Liver (tissue), 9 donors: Measurements from ENCODE around the gene LHX2. TPM values are rescaled to one million over a fixed set of nuclear protein-coding genes. Genes with fewer than 3 reads are reported as not detected.

Experiments used
- DNase-seq: peaks from one replicate; pipeline ENCODE4 v3.0.0-alpha.2; 2017; ENCODE audit warnings: low spot score
- H3K27ac ChIP-seq, 2 donors: one replicate each; pipeline ENCODE4 v1.7.0; 2013; ENCODE audit warnings: inconsistent platforms in 2 of 2, low read length in 2 of 2, control low read depth in 1 of 2, low read depth in 1 of 2, mild to moderate bottlenecking in 1 of 2
- H3K27me3 ChIP-seq, 4 donors: one replicate each; pipeline versions ENCODE4 v1.6.1 to v1.7.0; 2013; ENCODE audit warnings: low read length in 3 of 4, inconsistent platforms in 1 of 4, mild to moderate bottlenecking in 1 of 4, moderate library complexity in 1 of 4; ENCODE audit not compliant: control insufficient read depth in 4 of 4, insufficient read depth in 4 of 4
- H3K36me3 ChIP-seq, 4 donors: one replicate each; pipeline versions ENCODE4 v1.6.1 to v1.7.0; 2013; ENCODE audit warnings: low read length in 3 of 4, mild to moderate bottlenecking in 3 of 4, low read depth in 1 of 4, moderate library complexity in 1 of 4; ENCODE audit not compliant: control insufficient read depth in 4 of 4, insufficient read depth in 3 of 4
- H3K4me1 ChIP-seq, 4 donors: one replicate each; pipeline versions ENCODE4 v1.6.1 to v1.7.0; 2013; ENCODE audit warnings: low read length in 3 of 4, mild to moderate bottlenecking in 3 of 4, moderate library complexity in 1 of 4; ENCODE audit not compliant: control insufficient read depth in 4 of 4, insufficient read depth in 4 of 4
- H3K4me3 ChIP-seq, 3 donors: one replicate each; pipeline versions ENCODE4 v1.6.1 to v1.7.0; 2013; ENCODE audit warnings: low read length in 3 of 3, control low read depth in 1 of 3, low read depth in 1 of 3, mild to moderate bottlenecking in 1 of 3
- H3K9ac ChIP-seq, 2 donors: one replicate each; pipeline ENCODE4 v1.7.0; 2013; ENCODE audit warnings: low read length in 2 of 2, mild to moderate bottlenecking in 2 of 2, moderate library complexity in 2 of 2, control low read depth in 1 of 2, low read depth in 1 of 2
- H3K9me3 ChIP-seq, 4 donors: one replicate each; pipeline versions ENCODE4 v1.6.1 to v1.7.0; 2013; ENCODE audit warnings: low read length in 3 of 4; ENCODE audit not compliant: control insufficient read depth in 4 of 4
- ATF3 ChIP-seq: IDR thresholded peaks from 2 replicates; pipeline ENCODE4 v1.6.1; 2016; ENCODE audit warnings: antibody characterized with exemption
- CTCF ChIP-seq: fragments of 150-350 bp; IDR thresholded peaks from 2 replicates; pipeline ENCODE4 v1.5.1; 2017; ENCODE audit warnings: improper control_type of control experiment, low read depth, low read length; ENCODE audit not compliant: missing input control
- EGR1 ChIP-seq, 2 donors: IDR thresholded peaks; 2 replicates each; pipeline ENCODE4 v1.6.1; 2016 to 2018; ENCODE audit warnings: antibody characterized with exemption in 2 of 2, low read depth in 2 of 2
- FOXA1 ChIP-seq: IDR thresholded peaks from 2 replicates; pipeline ENCODE4 v1.6.1; 2016; ENCODE audit warnings: antibody characterized with exemption
- FOXA2 ChIP-seq: IDR thresholded peaks from 2 replicates; pipeline ENCODE4 v1.6.1; 2016; ENCODE audit warnings: antibody characterized with exemption
- GABPA ChIP-seq, 2 donors: IDR thresholded peaks in 1 of 2; conservative IDR thresholded peaks in 1 of 2; 2 replicates each; pipeline ENCODE4 v1.6.1; 2016; ENCODE audit warnings: antibody characterized with exemption in 2 of 2, mild to moderate bottlenecking in 1 of 2, moderate library complexity in 1 of 2
- HNF4A ChIP-seq, 2 donors: conservative IDR thresholded peaks; 2 replicates each; pipeline ENCODE4 v1.6.1; 2016; ENCODE audit warnings: antibody characterized with exemption in 2 of 2, mild to moderate bottlenecking in 2 of 2
- HNF4G ChIP-seq: IDR thresholded peaks from 2 replicates; pipeline ENCODE4 v1.6.1; 2016; ENCODE audit warnings: antibody characterized with exemption
- JUND ChIP-seq, 2 donors: IDR thresholded peaks; 2 replicates each; pipeline ENCODE4 v1.6.1; 2016; ENCODE audit warnings: antibody characterized with exemption in 2 of 2
- MAX ChIP-seq: IDR thresholded peaks from 2 replicates; pipeline ENCODE4 v1.6.1; 2016; ENCODE audit warnings: antibody characterized with exemption
- NR2F2 ChIP-seq: IDR thresholded peaks from 2 replicates; pipeline ENCODE4 v1.6.1; 2016; ENCODE audit warnings: antibody characterized with exemption
- RAD21 ChIP-seq, 2 donors: IDR thresholded peaks; 2 replicates each; pipeline ENCODE4 v1.6.1; 2016; ENCODE audit warnings: antibody characterized with exemption in 2 of 2, mild to moderate bottlenecking in 2 of 2
- RXRA ChIP-seq, 2 donors: IDR thresholded peaks; 2 replicates each; pipeline ENCODE4 v1.6.1; 2017 to 2018; ENCODE audit warnings: antibody characterized with exemption in 2 of 2, mild to moderate bottlenecking in 1 of 2
- SP1 ChIP-seq: IDR thresholded peaks from 2 replicates; pipeline ENCODE4 v1.6.1; 2018; ENCODE audit warnings: antibody characterized with exemption, mild to moderate bottlenecking
- TAF1 ChIP-seq: conservative IDR thresholded peaks from 2 replicates; pipeline ENCODE4 v1.6.1; 2016; ENCODE audit warnings: antibody characterized with exemption, mild to moderate bottlenecking
- YY1 ChIP-seq: IDR thresholded peaks from 2 replicates; pipeline ENCODE4 v1.6.1; 2016; ENCODE audit warnings: antibody characterized with exemption, mild to moderate bottlenecking
- ZBTB33 ChIP-seq: IDR thresholded peaks from 2 replicates; pipeline ENCODE4 v1.6.1; 2016; ENCODE audit warnings: antibody characterized with exemption
- WGBS: extraction: QIAGEN DNeasy Blood & Tissue Kit; methylation state at CpG from one replicate; pipeline ENCODE4 v1.1.7; 2013; 5-methylcytosine and 5-hydroxymethylcytosine counted together
- polyA plus RNA-seq, 2 donors: library from polyadenylated mRNA; stranded (reverse) in 1 of 2; unstranded in 1 of 2; fragments of 200-250 nt in 1 of 2; fragments of >200 nt in 1 of 2; fragmentation: Nextera tagmentation in 1 of 2; extraction: Ambion mirVana in 1 of 2; gene quantifications; one replicate each; pipeline versions ENCODE4 v1.2.1 to v1.2.3, GENCODE V29; 2013 to 2015
- total RNA-seq, 2 donors: library from RNA; depleted of rRNA; stranded (reverse); fragments of >200 nt; gene quantifications; one replicate each; pipeline ENCODE4 v1.2.3, GENCODE V29; 2014
- TF ChIP-seq, protein P1 (sequence below): IDR thresholded peaks from 2 replicates; pipeline ENCODE4 v1.6.1; 2016; ENCODE audit warnings: antibody characterized with exemption, mild to moderate bottlenecking
- donor health status: healthy.
- donor health status: healthy.
- donor health status: healthy.
- donor health status: healthy.
- donor health status: healthy.

The LHX2 gene
- total and polyA plus RNA-seq, 4 donors = 2.0 to 2.5 (median 2.1) TPM

- Histone ChIP-seq H3K27me3 (no peaks in the 10 kb centered on the region), H3K4me3 (no peak overlapping the region), H3K4me1 (no peaks in the 10 kb centered on the region), H3K36me3 (no peaks in the 10 kb centered on the region), H3K9ac (no peak overlapping the region), H3K27ac (no peak overlapping the region), H3K9me3 (no peaks in the 10 kb centered on the region)
- no peak for TF ChIP-seq GABPA (IDR thresholded peaks at IDR 0.05 in 1 of 2, conservative IDR thresholded peaks at IDR 0.05 in 1 of 2)
- no peak for TF ChIP-seq FOXA2
- TF ChIP-seq SP1 = no peak
- no peak for TF ChIP-seq CTCF
- TF ChIP-seq MAX = no peak
- no peak for TF ChIP-seq TAF1
- TF ChIP-seq FOXA1 = no peak
- DNase-seq = no peak
- WGBS = 87% methylated on average over 9 of the region's 9 CpGs
Observed at GRCh38 chr9:123973590-123974223, 37.9 kb upstream of the LHX2 start.

- Histone ChIP-seq H3K27ac (no peak overlapping the region), H3K27me3 (peaks cover 0 to 3% (median 0%) of the 10 kb centered on the region in 4 donors), H3K9me3 (no peaks in the 10 kb centered on the region), H3K4me3 (no peak overlapping the region), H3K9ac (no peak overlapping the region), H3K36me3 (no peaks in the 10 kb centered on the region), H3K4me1 (no peaks in the 10 kb centered on the region)
- WGBS = 80% methylated on average over 12 of the region's 12 CpGs
- no peak for DNase-seq
- TF ChIP-seq SP1 (no peak), YY1 (no peak), ZBTB33 (no peak), NR2F2 (no peak), RXRA (IDR thresholded peaks at IDR 0.05) (no peak), GABPA (IDR thresholded peaks at IDR 0.05 in 1 of 2, conservative IDR thresholded peaks at IDR 0.05 in 1 of 2) (no peak), ATF3 (no peak), RAD21 (IDR thresholded peaks at IDR 0.05) (no peak), JUND (IDR thresholded peaks at IDR 0.05) (no peak), CTCF (no peak), HNF4G (no peak), FOXA2 (no peak), FOXA1 (no peak), MAX (no peak), TAF1 (no peak), EGR1 (IDR thresholded peaks at IDR 0.05; ENCODE audit: low read depth in 2 of 2) (no peak), HNF4A (conservative IDR thresholded peaks at IDR 0.05) (no peak)
- TF ChIP-seq, protein P1, sequence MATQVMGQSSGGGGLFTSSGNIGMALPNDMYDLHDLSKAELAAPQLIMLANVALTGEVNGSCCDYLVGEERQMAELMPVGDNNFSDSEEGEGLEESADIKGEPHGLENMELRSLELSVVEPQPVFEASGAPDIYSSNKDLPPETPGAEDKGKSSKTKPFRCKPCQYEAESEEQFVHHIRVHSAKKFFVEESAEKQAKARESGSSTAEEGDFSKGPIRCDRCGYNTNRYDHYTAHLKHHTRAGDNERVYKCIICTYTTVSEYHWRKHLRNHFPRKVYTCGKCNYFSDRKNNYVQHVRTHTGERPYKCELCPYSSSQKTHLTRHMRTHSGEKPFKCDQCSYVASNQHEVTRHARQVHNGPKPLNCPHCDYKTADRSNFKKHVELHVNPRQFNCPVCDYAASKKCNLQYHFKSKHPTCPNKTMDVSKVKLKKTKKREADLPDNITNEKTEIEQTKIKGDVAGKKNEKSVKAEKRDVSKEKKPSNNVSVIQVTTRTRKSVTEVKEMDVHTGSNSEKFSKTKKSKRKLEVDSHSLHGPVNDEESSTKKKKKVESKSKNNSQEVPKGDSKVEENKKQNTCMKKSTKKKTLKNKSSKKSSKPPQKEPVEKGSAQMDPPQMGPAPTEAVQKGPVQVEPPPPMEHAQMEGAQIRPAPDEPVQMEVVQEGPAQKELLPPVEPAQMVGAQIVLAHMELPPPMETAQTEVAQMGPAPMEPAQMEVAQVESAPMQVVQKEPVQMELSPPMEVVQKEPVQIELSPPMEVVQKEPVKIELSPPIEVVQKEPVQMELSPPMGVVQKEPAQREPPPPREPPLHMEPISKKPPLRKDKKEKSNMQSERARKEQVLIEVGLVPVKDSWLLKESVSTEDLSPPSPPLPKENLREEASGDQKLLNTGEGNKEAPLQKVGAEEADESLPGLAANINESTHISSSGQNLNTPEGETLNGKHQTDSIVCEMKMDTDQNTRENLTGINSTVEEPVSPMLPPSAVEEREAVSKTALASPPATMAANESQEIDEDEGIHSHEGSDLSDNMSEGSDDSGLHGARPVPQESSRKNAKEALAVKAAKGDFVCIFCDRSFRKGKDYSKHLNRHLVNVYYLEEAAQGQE = no peak
Observed at GRCh38 chr9:123974471-123974870, 37.1 kb upstream of the LHX2 start.
